ENCODE measurements around the gene SLC12A3. TPM values are rescaled to one million over a fixed set of nuclear protein-coding genes. Genes with fewer than 3 reads are reported as not detected.

The SLC12A3 gene
- total RNA-seq, 6 donors from 2014 or later, result 0.06 to 0.61 TPM; not detected in 4

DNA sequence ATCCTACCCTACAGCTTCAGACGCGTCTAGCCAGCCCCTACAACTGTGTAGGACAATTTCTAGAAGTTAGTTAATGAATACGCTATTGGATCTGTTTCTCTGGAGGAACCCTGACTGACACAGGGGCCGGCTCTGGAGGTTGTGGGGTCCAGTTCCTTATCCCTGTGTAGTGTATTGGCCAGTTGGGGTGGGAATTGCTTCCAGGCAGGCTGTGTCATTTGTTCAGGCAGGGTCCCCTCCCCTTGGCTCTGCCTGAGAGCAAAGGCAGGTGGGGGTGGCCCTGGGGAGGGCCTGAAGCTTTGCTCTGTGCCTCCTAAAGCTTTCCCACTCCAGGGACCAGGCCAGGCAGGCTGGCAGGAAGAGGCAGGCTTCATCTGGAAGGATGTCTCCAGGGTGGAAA, 85.0 kb downstream of the SLC12A3 start:
- 84 to 94% methylated on average over 4 of the region's 4 CpGs for WGBS, 2 donors
- DNase-seq, result no peak

DNA sequence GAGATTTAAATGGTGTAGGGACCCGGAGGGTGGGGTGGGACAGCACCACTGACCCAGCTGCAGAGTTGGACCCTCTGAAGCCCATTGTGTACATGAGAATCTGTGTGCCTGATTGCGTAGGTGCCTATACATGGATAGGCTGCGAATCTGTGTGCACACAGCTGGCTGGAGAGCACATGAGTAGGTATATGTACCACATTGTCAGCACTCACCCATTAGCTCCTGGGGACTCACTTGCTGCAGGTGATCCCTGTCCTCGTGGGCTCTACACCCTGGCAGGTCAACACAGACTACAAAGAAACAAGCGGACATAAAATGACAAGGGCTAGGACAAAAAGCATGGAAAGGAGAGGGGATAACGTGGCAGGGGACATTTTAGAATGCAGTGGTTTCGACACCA, 85.4 kb downstream of the SLC12A3 start:
- 79 to 86% methylated on average over 7 of the region's 7 CpGs for WGBS, 2 donors

More for the DNA sequence above, 85.0 kb downstream of the SLC12A3 start:
- ATAC-seq (ENCODE audit: low FRiP score in 2 of 2), result peak in 1 of 2 donors; percentile 31
- no peaks in the 10 kb centered on the region for H3K9me3 ChIP-seq
- H3K4me1 ChIP-seq, result peaks cover 0 to 9% (median 4%) of the 10 kb centered on the region in 4 donors
- no peaks in the 10 kb centered on the region for H3K27me3 ChIP-seq
- peaks cover 4 to 29% (median 9%) of the 10 kb centered on the region in 4 donors for H3K36me3 ChIP-seq
- TF ChIP-seq EP300 (IDR thresholded peaks at IDR 0.05) (no peak), POLR2AphosphoS5 (IDR thresholded peaks at IDR 0.05) (no peak), POLR2A (IDR thresholded peaks at IDR 0.05) (no peak)
- TF ChIP-seq, protein P1, sequence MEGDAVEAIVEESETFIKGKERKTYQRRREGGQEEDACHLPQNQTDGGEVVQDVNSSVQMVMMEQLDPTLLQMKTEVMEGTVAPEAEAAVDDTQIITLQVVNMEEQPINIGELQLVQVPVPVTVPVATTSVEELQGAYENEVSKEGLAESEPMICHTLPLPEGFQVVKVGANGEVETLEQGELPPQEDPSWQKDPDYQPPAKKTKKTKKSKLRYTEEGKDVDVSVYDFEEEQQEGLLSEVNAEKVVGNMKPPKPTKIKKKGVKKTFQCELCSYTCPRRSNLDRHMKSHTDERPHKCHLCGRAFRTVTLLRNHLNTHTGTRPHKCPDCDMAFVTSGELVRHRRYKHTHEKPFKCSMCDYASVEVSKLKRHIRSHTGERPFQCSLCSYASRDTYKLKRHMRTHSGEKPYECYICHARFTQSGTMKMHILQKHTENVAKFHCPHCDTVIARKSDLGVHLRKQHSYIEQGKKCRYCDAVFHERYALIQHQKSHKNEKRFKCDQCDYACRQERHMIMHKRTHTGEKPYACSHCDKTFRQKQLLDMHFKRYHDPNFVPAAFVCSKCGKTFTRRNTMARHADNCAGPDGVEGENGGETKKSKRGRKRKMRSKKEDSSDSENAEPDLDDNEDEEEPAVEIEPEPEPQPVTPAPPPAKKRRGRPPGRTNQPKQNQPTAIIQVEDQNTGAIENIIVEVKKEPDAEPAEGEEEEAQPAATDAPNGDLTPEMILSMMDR (IDR thresholded peaks at IDR 0.05), result no peak
- no peak overlapping the region for H3K4me3 ChIP-seq
- H3K27ac ChIP-seq, result no peak overlapping the region

DNA sequence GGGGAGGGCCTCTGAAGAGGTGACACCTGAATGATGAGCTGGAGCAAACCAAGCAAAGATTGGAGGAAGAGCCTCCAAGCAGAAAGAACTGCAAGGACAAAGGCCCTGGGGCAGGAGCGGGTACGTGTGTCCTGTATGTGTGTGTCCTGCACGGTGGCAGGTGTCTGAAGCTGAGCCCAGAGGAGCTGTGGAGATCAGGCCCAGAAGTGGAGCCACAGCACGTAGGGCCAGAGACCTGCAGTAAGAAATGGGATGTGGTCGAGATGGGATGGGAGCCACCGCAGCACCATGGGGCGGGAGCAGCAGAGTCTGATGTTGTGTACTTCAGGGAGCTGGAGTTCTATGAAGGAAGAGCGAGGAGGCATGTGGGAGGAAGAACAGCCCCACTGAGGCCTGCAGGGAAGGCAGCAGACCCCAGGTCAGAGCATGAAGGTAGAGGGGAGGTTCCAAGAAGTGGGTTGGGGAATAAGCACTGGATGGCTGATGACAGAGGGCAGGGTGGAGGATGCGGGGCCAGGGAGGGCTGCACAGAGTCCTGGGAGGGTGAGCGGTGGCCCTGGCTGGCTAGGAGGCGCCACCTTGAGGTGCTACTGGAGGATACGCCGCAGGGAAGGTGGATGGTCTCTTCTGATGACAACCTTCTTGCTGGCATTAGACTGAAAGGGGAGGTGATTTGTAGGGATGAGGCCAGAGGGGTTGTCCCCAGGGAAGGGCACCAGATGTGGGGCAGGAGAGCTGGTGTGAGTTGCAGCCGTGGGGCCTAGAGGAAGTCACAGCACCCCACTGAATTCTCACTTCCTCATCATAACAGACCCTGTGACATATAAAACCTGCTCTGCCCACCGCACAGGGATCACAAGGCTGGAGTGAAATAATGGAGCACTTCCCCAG, 86.1 kb downstream of the SLC12A3 start:
- H3K27me3 ChIP-seq, result no peaks in the 10 kb centered on the region
- TF ChIP-seq POLR2AphosphoS5 (IDR thresholded peaks at IDR 0.05) (peak in 1 of 2 donors; percentile 23), EP300 (IDR thresholded peaks at IDR 0.05) (no peak)
- TF ChIP-seq, protein P1 (IDR thresholded peaks at IDR 0.05), result peak; percentile 44 to 70 (median 52)
- peak; percentile 59 to 81 for DNase-seq
- H3K4me1 ChIP-seq, result peaks cover 0 to 8% (median 2%) of the 10 kb centered on the region in 4 donors
- 60 to 65% methylated on average over 15 of the region's 15 CpGs for WGBS, 2 donors
- peak; percentile 77 to 78 for ATAC-seq (ENCODE audit: low FRiP score in 2 of 2)
- H3K36me3 ChIP-seq, result peaks cover 0 to 20% (median 3%) of the 10 kb centered on the region in 4 donors
- no peaks in the 10 kb centered on the region for H3K9me3 ChIP-seq
- peak overlapping the region in 1 of 4 donors; percentile 16 for H3K27ac ChIP-seq
- H3K4me3 ChIP-seq, result no peak overlapping the region

More for the DNA sequence above, 85.4 kb downstream of the SLC12A3 start:
- H3K27ac ChIP-seq, result no peak overlapping the region
- H3K4me3 ChIP-seq, result no peak overlapping the region
- ATAC-seq (ENCODE audit: low FRiP score in 2 of 2) (no peak), DNase-seq (no peak)
- no peaks in the 10 kb centered on the region for H3K27me3 ChIP-seq
- TF ChIP-seq POLR2AphosphoS5 (IDR thresholded peaks at IDR 0.05), result no peak
- TF ChIP-seq POLR2A (IDR thresholded peaks at IDR 0.05), result no peak
- peaks cover under 1 to 25% (median 5%) of the 10 kb centered on the region in 4 donors for H3K36me3 ChIP-seq
- no peaks in the 10 kb centered on the region for H3K9me3 ChIP-seq
- peaks cover 0 to 8% (median 2%) of the 10 kb centered on the region in 4 donors for H3K4me1 ChIP-seq

DNA sequence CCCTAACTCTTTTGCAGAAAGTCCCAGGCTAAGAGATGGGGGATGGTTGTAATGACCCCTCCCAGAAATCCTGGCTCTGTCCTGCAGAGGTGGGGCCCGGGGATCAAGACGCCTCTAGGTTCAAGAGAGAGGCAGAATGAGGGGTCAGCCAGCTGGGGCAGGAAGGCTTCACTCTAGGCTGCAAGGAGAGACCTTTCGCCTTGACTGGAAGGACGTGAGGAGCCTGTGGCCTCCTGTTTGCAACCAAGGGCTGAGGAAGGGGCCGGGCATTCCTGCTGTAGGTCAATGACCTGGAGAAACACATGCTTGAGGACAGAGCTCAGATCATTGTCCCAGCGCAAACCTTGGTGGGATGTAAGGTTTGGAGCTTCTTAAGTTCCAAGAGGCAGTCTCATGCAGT, 88.0 kb downstream of the SLC12A3 start:
- Histone ChIP-seq H3K27me3 (no peaks in the 10 kb centered on the region), H3K9me3 (no peaks in the 10 kb centered on the region), H3K27ac (no peak overlapping the region), H3K36me3 (peaks cover 0 to 6% (median 0%) of the 10 kb centered on the region in 4 donors), H3K4me3 (no peak overlapping the region), H3K4me1 (peaks cover 0 to 8% (median 0%) of the 10 kb centered on the region in 4 donors)
- WGBS, 2 donors, result 70 to 92% methylated on average over 4 to 6 of the region's 6 CpGs
- no peak for ATAC-seq (ENCODE audit: low FRiP score in 2 of 2)
- TF ChIP-seq EP300 (IDR thresholded peaks at IDR 0.05) (no peak), POLR2AphosphoS5 (IDR thresholded peaks at IDR 0.05) (no peak), POLR2A (IDR thresholded peaks at IDR 0.05) (no peak)
- TF ChIP-seq, protein P1 (IDR thresholded peaks at IDR 0.05), result no peak
- no peak for DNase-seq

DNA sequence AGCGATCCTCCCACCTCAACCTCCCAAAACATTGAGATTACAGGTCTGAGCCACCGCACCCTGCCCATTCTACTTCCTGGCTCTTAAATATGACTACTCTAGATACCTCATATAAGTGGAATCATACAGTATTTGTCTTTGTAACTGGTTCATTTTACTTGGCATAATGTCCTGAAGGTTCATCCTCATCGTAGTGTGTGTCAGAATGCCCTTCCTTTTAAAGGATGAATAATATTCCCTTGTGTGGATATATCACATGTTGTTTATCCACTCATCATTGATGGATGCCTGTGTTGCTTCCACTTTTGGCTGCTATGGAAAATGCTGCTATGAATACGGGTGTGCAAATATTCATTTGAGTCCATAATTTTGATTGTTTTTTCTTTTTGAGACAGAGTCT, 91.1 kb downstream of the SLC12A3 start:
- WGBS, 2 donors, result 90 to 91% methylated on average over 4 of the region's 4 CpGs
- H3K4me3 ChIP-seq, result no peak overlapping the region
- TF ChIP-seq, protein P1 (IDR thresholded peaks at IDR 0.05), result no peak
- TF ChIP-seq POLR2A (IDR thresholded peaks at IDR 0.05), result no peak
- TF ChIP-seq POLR2AphosphoS5 (IDR thresholded peaks at IDR 0.05), result no peak
- TF ChIP-seq EP300 (IDR thresholded peaks at IDR 0.05), result no peak
- DNase-seq, result no peak
- H3K27me3 ChIP-seq, result no peaks in the 10 kb centered on the region
- peaks cover 3 to 12% (median 7%) of the 10 kb centered on the region in 4 donors for H3K4me1 ChIP-seq
- no peak overlapping the region for H3K27ac ChIP-seq
- H3K9me3 ChIP-seq, result no peaks in the 10 kb centered on the region
- no peak for ATAC-seq (ENCODE audit: low FRiP score in 2 of 2)
- H3K36me3 ChIP-seq, result no peaks in the 10 kb centered on the region
